GM08714 (cell line): ENCODE results near the gene ZFP42.
"Not testable (repeated sequence)": the region's sequence is repeated elsewhere in the genome, so short reads cannot be mapped to it uniquely, and the experiment has no call there.

Source experiments
- H3K4me3 ChIP-seq: fragments of 200-500 bp; sonication (Bioruptor generic); 2 replicates; pipeline ENCODE4 v1.5.1; 2014; ENCODE audit warnings: mild to moderate bottlenecking, low read length, inconsistent platforms
- ZNF274 ChIP-seq: IDR thresholded peaks from 2 replicates; pipeline ENCODE4 v1.6.1; 2012; ENCODE audit warnings: mild to moderate bottlenecking, low read depth, low read length

Gene ZFP42

DNA sequence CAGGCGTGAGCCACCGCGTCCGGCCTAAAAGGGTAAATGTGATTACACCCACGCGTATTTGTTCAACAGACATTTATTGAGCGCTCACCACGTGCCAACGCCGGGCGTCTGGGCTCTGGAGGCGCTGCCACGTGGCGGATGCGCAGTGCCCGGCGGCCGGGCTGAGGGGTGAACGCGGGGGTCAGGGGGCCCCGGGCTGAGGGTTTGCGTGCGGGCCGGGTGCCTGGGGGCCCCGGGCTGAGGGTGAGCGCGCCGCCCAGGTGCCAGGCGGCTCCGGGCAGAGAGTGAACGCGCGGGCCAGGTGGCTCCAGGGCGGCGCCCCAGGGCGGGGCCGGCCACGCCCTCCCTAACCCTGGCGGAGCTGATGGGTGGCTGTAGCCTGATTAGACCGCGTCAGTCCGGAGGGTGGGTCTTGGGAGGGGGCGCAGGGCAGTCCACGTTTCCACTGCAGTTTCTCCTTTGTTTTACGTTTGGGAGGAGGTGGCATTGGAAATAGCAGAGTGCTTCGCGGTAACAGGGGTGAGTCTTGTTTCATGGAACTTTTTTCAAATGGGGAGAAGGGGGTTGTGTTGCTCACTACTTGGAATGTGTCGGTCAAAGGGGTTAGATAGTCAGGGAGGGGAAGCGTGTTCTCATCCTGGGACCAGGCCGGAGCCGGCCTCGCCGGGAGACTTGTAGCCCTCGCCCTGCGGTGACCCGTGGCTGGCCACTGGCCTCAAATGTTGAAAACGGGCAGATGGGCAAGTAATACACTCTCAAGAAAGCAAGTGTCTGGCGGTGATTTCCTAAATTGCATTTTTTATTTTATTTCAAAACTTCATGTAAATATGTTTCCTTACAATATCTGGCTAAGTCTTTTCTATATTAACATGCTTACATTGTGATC, at the start of gene ZFP42:
TSS of gene ZFP42 (plus strand) at position 450 of the 886 bp plus-strand sequence. CDS start 7,037 bp downstream, outside the sequence.
- TF ChIP-seq ZNF274 = no peak
- no peak within 1 kb of the TSS for H3K4me3 ChIP-seq

DNA sequence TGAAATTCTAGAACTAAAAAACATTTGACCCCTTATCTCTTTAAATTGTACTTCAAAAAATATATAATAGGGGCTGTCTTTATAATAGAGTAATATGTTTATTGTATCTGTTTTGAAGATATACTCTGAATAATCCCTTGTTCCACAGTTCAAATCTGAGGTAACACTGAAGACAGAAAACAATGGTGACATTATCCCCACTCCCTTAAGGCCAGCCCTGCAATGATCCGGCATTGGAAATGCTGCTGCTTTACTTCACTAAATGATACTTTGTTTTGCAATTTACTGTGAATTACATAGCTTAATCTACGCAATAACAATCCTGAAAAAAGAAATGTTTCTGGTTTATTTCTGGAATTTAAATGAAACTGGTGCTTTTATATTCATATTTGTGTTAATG, 34.4 kb upstream of the ZFP42 start:
- H3K4me3 ChIP-seq = no peak overlapping the region
- no peak for TF ChIP-seq ZNF274

DNA sequence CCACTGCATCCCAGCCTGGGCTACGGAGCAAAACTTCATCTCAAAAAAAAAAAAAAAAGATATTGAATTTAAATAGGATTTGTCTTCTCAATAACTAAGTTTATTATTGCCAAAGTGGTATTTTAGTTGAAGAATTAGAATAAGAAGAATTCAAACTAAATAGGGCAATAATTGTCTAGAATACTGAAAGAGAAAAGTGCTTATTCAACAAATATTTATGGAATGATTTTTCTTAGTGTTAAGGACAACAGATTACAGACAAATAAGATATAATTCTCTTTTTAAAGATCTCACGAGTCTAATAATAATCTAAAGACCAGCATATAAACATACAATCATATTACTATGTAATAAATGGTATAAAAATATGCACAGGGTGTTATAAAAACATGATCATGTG, 33.6 kb upstream of the ZFP42 start:
- TF ChIP-seq ZNF274 = no peak

DNA sequence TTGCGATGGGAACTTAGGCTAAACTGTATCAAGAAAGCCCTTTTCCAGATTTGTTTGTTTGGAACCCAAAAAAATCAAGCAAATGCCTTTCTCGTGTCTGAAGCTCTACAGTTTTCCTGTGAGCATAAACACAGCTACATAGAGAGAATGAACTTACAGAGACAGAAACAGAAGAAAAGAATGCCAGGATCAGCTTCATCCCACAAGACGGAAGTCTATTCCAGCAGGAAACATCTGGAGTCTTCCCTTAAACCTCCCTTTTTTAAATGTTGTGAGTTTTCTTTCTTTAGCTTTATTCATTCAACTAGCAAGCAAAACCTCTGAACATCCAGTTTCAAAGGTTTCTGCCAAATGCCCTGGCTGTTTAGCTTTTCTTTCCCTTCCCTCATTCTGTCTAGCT, 32.6 kb upstream of the ZFP42 start:
- H3K4me3 ChIP-seq = no peak overlapping the region
- no peak for TF ChIP-seq ZNF274

More for the DNA sequence above, 33.6 kb upstream of the ZFP42 start:
- H3K4me3 ChIP-seq = no peak overlapping the region

DNA sequence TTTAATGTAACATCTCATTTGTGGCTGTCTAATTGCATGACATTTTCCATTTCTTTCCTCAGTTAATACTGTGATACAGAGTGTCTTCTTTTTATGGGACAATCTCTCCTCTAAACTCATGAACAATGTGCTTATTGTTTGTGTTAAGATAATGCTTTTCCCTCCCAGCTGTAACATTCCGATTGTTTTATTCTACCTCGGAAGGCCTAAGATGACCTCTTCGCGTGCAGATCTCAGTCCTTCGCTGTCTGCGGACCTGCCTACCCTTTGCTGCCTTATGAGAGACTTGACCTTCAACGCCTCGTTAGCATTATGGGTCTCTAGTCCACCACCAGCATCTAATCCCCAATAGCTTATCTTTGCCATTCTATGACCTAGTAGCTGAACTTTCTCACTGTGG, 29.8 kb upstream of the ZFP42 start:
- no peak for TF ChIP-seq ZNF274
- H3K4me3 ChIP-seq = no peak overlapping the region

DNA sequence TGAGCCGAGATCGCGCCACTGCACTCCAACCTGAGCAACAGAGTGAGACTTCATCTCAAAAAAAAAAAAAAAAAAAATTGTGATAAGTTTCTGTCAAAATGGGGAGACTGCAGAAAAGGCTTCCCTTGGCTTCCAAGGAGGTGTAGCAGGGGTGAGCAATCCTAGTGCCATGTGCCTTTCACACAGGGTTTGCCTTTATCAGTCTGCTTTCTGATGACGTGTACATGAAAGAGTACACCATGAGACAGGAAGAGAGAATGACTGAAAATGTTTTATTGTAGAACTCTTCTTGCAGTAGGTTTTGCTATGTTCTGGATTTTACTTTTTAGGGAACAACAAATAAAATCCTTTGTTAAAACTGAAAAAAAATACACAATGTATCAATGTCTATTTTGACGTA, 23.4 kb upstream of the ZFP42 start:
- TF ChIP-seq ZNF274 = no peak
- no peak overlapping the region for H3K4me3 ChIP-seq

DNA sequence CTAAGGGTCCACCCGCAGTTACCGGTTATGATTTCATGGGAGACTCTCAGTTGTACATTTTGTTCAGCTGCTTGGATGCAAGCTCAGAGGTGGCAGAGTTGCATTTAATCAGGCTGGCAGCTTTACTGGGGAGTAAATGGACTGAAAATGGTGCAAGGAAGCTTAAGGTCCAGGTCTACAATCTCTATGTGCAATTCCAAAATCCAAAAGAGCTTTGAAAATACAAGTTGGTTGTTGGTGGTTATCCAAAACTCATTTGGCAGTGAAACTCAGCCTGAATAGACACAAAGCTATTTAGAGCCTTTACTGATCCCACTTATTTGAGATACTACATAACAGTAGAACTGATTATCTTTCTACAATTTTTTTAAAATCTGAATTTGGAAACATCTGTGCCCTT, 11.8 kb upstream of the ZFP42 start:
- no peak for TF ChIP-seq ZNF274
- no peak overlapping the region for H3K4me3 ChIP-seq

DNA sequence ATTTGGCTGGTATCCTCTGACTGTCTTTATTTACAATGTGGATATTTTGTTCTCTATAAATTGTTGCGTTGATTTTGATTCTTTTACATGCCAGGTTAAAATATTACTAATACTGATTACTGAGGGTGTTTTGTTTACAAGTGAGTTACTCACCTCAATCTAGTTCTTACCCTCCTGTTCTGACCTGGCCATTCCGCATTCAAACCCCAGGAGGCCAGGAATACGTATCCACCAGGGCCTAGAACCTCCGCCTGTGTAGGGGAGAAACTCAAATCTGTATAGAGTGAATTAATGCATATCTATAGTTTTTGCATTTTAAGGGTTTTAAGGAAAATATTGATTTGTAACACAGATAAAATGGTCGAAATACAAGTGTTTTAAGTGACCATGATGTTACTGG, 2.6 kb upstream of the ZFP42 start:
- no peak overlapping the region for H3K4me3 ChIP-seq
- TF ChIP-seq ZNF274 = no peak

DNA sequence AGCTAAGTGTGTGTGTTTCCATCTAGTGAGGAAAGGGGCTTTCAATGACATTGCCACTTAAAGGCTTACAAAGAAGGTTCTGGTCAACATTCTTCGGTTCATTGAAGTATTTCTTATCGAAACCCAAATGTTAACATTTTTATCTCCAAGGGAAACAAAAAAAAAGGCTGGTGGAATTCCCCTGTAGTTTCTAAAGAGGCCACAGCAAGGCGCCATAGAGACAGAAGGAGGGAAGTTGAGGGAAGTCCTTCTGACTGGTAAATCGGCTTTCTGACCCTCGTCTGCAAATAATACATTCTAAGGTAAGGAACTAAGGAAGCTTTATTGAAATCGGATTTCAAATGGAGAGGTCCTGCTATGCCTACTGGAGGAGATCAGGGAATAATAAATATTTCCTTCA, 1.7 kb upstream of the ZFP42 start:
- no peak for TF ChIP-seq ZNF274
- H3K4me3 ChIP-seq = no peak overlapping the region

DNA sequence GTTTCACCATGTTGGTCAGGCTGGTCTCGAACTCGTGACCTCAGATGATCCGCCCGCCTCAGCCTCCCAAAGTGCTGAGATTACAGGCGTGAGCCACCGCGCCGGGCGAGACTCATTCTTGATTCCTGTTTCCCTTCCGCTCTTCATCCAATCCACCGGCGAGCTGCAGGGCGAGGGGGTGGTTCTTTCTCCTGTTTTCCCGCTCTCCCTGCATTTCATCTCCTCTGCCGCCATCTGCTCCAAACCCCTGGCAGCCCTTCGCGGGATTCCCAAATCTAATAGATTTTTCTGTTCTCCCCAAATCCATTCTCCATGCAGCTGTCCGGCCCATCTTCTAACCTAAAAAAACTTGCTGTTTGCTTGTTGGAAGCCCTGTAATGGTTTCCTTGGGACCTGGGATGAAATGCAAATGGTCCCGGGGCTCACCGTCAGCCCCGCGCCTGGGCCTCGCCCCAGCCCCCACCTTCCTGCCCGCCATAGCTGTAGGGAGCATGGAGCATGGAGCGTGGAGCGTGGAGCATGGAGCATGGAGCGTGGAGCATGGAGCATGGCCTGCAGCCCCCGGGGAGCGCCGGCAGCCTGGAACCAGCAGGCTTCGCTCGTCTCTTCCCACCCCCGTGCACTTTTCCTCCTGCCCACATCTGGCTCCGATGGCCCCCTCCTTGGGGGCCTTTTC, 1.1 kb downstream of the ZFP42 start:
- H3K4me3 ChIP-seq = no peak overlapping the region
- no peak for TF ChIP-seq ZNF274

DNA sequence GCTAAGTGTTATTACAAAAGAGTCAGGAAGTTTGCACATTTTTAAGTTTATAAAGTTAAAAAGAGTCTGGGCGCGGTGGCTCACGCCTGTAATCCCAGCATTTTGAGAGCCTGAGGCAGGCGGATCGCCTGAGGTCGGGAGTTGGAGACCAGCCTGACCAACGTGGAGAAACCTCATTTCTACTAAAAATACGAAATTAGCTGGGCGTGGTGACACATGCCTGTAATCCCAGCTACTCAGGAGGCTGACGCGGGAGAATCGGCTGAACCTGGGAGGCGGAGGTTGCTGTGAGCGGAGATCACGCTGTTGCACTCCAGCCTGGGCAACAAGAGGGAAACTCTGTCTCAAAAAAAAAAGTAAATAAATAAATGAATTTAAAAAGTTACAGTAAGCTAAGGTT, 2.4 kb downstream of the ZFP42 start:
- H3K4me3 ChIP-seq = not testable (repeated sequence)

DNA sequence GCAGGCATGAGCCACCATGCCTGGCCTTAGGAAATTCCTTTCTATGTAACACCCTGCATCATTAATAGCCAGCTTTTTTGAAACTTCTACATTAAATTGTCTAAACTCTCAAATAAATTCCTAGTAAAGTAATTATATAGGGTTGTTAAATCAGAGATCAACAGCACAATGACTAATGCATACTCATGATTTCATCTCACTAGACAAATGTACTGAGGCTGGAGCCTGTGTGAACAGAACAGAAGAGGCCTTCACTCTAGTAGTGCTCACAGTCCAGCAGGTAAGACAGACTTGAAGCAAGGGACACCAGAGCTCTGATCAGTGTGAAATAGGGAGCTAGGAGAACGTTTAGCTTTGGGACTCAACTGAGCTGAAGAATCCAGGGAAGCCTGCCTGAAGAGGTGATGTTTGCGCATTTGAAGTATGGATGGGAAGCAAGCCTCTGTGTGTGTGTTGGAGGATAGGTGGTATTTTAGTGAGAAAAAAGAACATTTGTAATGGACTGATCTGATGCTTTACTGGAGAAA, 3.9 kb downstream of the ZFP42 start:
- no peak overlapping the region for H3K4me3 ChIP-seq

DNA sequence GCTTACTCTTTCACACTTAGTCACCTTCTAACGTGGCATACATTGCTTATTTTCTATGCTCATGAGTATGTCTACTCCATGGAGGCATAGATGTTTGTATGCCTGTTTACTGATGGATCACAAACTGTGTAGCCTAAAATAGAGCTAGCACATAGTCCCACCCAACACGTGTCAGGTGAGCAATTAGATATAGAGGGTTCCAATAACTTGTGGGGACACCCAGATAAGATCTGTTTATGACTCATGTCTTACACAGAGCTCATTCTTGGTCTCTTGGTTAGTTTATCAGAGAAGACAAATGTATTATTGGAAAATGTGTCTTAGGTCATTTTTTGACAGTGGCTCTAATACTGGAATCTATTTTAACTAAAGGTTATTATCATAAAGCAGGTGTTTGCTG, 6.8 kb downstream of the ZFP42 start:
- H3K4me3 ChIP-seq = no peak overlapping the region
- no peak for TF ChIP-seq ZNF274

More for the DNA sequence above, 3.9 kb downstream of the ZFP42 start:
- TF ChIP-seq ZNF274 = no peak

DNA sequence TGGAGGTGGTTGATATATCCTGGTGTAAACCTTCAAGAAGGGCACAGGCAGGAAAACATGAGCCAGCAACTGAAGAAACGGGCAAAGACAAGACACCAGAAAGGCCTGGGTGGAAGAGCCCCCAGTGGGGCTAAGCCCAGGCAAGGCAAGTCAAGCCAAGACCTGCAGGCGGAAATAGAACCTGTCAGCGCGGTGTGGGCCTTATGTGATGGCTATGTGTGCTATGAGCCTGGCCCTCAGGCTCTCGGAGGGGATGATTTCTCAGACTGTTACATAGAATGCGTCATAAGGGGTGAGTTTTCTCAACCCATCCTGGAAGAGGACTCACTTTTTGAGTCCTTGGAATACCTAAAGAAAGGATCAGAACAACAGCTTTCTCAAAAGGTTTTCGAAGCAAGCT, 7.2 kb downstream of the ZFP42 start:
- H3K4me3 ChIP-seq = no peak overlapping the region
- TF ChIP-seq ZNF274 = no peak

DNA sequence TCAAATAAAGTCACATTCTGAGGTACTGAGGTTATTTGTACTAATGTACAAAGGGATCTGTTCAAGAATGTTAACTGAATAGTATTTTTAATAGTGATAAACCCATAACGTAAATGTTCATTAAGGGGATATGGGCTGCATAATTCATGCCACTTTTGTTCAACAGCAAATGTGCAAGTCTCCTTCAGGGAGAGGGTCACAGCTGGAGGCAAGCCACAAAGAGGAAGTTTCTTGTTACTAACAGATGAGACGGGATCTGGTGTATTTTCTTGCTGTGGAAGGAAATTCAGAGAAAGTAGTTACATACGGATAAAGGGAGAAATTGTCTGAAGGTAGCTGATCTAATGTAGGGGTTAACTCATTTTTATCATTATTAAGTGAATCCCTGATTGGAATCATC, 10.0 kb downstream of the ZFP42 start:
- no peak for TF ChIP-seq ZNF274

More for the DNA sequence above, 10.0 kb downstream of the ZFP42 start:
- no peak overlapping the region for H3K4me3 ChIP-seq
